Lung microvascular endothelial cell (primary cell): ENCODE data around the gene CACNA2D3. TPM values are rescaled to one million over a fixed set of nuclear protein-coding genes. Genes with fewer than 3 reads are reported as not detected.

ENCODE experiments used
- DNase-seq, 2 donors: peaks; one replicate each; pipeline versions ENCODE4 v3.0.0 to v3.0.0-alpha.2; 2010; ENCODE audit warnings: low read depth in 2 of 2
- total RNA-seq: library from RNA; depleted of rRNA; stranded (reverse); fragments of >200 nt; gene quantifications from 2 replicates; pipeline ENCODE4 v1.2.1, GENCODE V29; 2014

CACNA2D3 gene
- total RNA-seq, 1 donor from 2014 or later, result not detected

- no peak for DNase-seq
These were observed 243.8 kb downstream of the CACNA2D3 start for GRCh38 chr3:54366007-54366750.

DNA sequence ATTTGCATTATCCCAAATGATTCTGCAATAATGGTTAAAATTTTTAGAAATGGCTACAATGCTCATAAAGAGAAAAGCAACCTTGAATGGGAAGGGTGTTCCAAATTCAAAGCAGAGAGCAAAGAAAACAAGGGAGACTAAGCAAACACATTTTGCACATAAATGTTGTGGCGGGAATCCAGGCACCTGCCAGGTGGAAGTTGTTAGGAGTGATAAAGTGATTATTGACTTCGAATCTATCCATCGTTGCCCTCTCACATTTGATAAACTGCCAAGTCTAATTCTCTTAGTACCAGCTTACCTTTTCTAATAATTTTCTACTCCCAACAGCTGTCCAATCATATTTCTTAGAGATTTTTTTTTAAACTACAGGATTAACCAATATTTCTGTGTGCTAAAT lies 244.5 kb downstream of the CACNA2D3 start:
- DNase-seq, result no peak

DNA sequence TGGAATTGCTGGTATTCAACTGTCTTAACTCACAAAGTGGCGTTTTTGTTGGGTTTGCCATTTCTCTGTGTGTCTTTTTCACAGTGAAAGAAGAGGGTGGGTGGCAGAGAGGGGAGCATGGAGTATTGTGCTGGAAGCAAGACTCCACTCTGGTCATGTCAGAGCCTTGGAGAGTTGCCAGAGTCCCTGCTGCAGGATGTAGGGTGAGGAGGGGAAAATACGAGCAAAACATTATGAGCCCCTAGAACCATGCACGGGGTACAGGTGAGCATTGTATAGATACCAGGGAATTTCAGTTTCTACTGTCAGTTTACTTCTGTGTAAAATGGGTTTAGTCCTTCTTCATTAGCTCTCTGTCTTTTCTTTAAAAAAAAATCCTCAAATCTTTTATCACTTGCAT lies 249.9 kb downstream of the CACNA2D3 start:
- DNase-seq, result no peak

DNA sequence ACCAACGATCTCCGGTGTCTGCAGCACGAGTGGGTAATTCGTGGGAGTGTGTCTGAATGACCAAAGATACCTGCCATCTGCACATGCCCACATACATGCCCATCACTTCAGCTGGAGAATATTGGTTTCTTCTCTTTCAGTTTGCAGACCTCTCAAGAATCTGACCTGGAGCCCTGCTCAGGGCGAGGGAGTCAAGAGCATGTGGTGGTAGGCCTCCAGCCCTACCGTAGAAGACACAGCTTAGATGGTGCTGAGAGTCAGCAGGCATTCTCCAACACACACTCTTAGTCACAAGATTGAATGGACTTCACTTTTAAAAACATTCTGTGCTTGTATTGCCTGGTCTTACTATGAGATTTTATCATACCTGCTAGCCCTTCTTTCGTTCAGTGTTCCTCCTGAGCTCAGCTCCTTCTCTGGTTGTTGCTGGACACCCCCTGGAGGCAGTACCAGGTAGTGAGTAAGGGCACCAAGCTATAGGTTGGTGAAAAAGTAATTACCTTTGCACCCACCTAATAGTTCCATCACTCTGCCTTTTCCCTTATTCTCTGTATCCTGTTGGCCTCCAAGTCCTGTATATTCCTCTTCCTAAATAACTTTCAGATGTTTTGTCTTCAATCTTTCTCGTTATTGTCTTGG lies 252.0 kb downstream of the CACNA2D3 start:
- DNase-seq, result no peak

- DNase-seq, result no peak
These were observed 253.9 kb downstream of the CACNA2D3 start for GRCh38 chr3:54376142-54376807.

- DNase-seq, result no peak
These were observed 254.7 kb downstream of the CACNA2D3 start for GRCh38 chr3:54376939-54377578.

GRCh38 chr3:54378184-54378583 lies 255.8 kb downstream of the CACNA2D3 start:
- no peak for DNase-seq

GRCh38 chr3:54384279-54384678 lies 261.9 kb downstream of the CACNA2D3 start:
- DNase-seq, result no peak

GRCh38 chr3:54390582-54390981 lies 268.2 kb downstream of the CACNA2D3 start:
- DNase-seq, result no peak

- no peak for DNase-seq
These were observed 270.8 kb downstream of the CACNA2D3 start for GRCh38 chr3:54393150-54393549.

DNA sequence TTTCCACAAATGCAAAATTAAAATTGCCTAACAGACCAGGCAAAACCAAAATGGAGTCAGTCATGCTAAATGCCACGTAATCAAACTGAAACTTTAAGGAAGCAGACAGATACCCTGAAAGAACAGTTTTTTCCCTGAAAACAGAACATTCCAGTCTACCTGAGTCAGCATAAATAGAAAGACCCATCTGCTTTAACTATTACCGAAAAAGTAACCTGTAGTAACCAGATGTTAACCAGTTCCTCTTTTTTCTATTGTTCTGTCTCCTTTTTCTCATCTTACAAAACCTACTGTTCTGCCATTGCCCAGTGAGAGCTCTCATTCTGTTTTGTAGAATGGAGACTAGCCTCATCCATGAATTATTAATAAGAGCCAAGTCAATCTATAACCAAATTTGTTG lies 286.0 kb downstream of the CACNA2D3 start:
- DNase-seq, result no peak

DNA sequence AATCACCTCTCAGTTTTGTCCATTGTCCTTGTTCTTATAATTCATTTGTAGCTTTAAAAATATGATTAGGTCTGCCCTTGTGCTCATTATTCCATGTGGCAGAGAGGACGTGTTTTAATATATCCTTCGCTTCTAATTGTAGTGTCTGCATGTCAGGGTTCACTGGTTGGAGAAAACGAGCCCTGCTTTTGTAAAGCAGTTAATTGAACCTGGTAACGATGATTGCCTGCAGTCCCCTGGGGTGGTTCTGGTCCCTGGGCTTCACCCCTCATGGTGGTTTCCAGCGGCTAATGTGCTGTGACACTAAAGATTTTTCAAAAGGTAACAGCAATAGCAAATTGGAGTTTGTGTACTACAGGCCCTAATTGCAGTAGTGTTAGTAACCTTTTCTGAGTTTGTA lies 299.6 kb downstream of the CACNA2D3 start:
- DNase-seq, result no peak

DNA sequence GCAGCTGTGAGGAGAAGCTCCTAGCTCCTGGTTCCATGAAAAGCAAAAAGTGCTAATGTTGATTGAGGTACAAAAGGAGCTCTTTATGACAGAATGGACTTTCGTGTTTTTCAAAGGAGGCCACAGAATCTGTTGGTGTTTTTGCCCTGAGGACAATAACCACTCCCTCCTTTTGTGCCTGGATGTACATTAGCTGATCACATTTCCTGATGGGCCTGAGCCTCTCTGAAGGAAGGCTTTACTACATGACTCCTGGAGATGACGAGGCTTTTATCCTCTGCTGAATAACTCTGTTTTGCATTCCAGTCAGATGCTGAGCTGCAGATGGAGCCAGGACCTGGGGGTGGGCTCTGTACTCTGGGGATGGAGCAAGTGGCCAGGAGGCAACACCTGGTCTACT lies 301.9 kb downstream of the CACNA2D3 start:
- DNase-seq, result no peak

DNA sequence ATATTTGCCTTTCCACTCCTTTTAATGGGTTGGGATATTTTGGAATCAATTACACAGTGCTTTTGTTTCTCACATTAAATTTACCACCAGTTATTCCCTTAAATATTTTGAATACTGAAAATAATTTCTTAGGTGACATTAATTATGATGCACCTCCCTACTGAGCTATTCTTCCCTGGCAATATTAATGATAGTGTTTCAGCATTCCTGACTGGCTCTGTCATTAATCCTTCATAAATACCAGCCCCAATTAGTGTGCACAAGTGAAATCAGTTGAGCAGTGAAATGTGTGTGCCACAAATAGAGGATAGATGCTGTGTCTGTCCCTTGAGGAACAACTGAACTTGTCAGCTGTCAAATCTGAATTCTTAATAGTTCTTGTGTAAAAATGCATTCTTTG lies 304.0 kb downstream of the CACNA2D3 start:
- no peak for DNase-seq

DNA sequence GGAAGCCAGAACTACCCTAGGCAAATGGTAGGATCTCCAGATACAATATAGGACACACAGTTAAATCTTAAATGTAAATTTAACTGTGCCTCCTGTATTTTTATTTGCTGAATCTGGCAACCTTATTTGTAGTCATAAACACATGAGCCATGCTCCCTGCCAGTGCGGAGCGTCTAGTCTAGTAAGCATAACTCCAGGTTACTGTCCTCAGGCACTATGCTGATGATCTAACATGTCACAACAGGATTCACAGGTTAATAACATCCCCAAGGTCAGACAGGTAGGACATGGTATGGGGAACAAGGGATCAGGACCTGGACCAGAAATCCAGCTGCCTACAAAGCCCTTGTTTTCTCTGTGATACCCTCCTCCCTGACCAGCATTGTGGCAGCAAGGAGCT lies 305.1 kb downstream of the CACNA2D3 start:
- no peak for DNase-seq

GRCh38 chr3:54427941-54428871 lies 305.9 kb downstream of the CACNA2D3 start:
- DNase-seq, result peak; percentile 66 to 75

DNA sequence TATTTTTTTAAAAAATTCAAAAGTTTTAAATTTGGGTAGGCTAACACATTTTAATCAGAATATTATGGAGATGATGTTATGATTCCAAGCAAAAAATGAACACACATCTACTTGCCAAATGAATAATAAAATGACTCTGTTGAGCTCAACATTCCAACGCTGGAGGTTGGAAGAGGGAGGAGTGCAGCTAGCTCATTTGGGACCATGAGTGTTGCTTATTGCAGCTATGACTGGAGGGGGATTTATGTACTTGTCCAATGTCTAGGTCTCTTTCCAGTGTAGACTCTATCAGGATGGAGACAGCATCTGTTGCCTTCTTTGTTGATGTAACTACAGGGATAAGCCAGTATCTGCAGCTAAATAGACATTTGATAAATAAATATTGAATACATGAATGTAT lies 310.6 kb downstream of the CACNA2D3 start:
- DNase-seq, result no peak

GRCh38 chr3:54433846-54434245 lies 311.5 kb downstream of the CACNA2D3 start:
- DNase-seq, result no peak

- DNase-seq, result no peak
These were observed 312.4 kb downstream of the CACNA2D3 start for GRCh38 chr3:54434756-54435155.

GRCh38 chr3:54437271-54437670 lies 314.9 kb downstream of the CACNA2D3 start:
- no peak for DNase-seq

GRCh38 chr3:54443561-54444161 lies 321.3 kb downstream of the CACNA2D3 start:
- no peak for DNase-seq
